D721Med (cell line): ENCODE results near the gene GABRG3.

Source experiments
- DNase-seq: peaks from one replicate; pipeline ENCODE4 v3.0.0; 2011; ENCODE audit warnings: low spot score; ENCODE audit not compliant: insufficient read length
- FAIRE-seq: peaks from 2 replicates; lab custom pipeline; 2011; peaks lifted over from hg19 to GRCh38; lab: Jason Lieb, UNC
- TF ChIP-seq, protein P1 (sequence below): IDR thresholded peaks from 2 replicates; pipeline ENCODE4 v1.5.1; 2012; ENCODE audit warnings: mild to moderate bottlenecking, control low read depth; ENCODE audit not compliant: insufficient read depth; ENCODE audit errors: missing control alignments

The GABRG3 gene

DNA sequence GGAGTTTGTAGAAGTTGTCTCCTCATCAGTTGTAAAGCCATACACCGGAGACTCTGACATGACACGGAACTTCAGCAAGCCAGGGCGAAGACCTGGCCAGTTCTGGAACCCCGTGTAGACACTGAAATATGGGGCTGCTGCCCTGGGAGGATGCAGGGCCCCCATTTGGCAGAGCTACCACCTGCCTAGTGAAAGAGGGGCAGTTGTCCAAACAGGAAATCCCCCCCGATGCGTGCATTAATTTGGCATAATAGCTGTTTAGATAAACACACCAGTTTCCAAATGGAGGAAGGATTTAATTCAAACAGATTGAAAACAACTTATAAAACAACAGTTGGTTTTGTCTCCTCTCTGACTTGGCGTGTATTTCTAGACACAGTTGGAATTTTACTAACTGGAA lies 357.2 kb downstream of the GABRG3 start:
- DNase-seq (no peak), FAIRE-seq (no peak)
- TF ChIP-seq, protein P1, sequence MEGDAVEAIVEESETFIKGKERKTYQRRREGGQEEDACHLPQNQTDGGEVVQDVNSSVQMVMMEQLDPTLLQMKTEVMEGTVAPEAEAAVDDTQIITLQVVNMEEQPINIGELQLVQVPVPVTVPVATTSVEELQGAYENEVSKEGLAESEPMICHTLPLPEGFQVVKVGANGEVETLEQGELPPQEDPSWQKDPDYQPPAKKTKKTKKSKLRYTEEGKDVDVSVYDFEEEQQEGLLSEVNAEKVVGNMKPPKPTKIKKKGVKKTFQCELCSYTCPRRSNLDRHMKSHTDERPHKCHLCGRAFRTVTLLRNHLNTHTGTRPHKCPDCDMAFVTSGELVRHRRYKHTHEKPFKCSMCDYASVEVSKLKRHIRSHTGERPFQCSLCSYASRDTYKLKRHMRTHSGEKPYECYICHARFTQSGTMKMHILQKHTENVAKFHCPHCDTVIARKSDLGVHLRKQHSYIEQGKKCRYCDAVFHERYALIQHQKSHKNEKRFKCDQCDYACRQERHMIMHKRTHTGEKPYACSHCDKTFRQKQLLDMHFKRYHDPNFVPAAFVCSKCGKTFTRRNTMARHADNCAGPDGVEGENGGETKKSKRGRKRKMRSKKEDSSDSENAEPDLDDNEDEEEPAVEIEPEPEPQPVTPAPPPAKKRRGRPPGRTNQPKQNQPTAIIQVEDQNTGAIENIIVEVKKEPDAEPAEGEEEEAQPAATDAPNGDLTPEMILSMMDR: no peak

DNA sequence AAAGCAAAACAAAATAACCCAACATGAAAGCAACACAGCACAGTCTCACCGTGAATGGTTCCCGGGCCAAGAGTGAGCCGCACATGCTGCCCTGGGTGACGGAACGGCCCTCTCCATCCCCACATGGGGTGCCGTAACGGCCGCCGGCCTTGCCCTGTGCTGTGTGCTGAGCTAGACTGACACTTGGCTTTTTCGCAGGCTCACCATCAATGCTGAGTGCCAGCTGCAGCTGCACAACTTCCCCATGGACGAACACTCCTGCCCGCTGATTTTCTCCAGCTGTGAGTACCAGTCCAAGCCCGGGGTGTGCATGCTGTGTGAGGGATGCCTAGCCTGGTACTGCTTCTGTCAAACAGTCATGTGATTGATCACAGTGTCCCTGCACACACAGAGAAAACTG lies 357.6 kb downstream of the GABRG3 start:
- DNase-seq (no peak), FAIRE-seq (no peak)
- TF ChIP-seq, protein P1: no peak

DNA sequence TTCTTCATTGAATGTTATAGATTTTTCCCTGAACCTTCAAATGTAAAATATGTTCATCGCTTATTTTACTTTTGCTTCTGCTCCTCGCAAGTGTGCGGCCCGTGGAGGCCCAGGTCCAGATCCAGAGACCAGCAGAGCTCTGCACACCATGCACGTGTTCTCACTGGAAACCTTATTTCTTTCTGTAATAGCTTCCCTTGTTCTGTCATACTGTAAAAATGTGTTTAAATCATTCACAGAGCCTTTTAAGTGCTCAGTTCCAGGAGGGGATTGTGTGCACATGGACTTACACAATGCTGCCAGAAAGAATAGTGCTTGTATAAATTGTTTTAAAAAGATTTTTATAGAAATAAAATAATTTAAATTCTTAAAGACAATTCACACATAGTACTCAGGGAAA lies 359.3 kb downstream of the GABRG3 start:
- TF ChIP-seq, protein P1: no peak
- no peak for FAIRE-seq
- no peak for DNase-seq

DNA sequence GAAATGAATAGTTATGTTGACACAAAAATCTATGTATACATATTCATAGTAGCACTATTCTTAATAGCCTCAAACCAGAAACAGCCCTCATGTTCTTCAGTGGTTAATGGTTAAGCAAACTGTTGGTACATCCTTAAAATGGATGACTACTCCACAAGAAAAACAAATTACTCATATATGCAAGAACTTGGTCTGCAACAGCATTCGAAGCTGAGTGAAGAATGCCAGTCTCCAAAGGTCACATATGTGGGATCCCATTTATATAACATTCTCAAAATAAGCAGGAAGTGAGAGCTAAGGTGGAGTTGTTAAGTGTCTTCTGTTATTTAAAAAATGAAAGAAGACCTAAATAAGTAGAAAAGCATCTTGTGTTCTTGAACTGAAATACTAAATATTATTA lies 365.7 kb downstream of the GABRG3 start:
- TF ChIP-seq, protein P1: no peak
- no peak for FAIRE-seq
- DNase-seq: no peak

DNA sequence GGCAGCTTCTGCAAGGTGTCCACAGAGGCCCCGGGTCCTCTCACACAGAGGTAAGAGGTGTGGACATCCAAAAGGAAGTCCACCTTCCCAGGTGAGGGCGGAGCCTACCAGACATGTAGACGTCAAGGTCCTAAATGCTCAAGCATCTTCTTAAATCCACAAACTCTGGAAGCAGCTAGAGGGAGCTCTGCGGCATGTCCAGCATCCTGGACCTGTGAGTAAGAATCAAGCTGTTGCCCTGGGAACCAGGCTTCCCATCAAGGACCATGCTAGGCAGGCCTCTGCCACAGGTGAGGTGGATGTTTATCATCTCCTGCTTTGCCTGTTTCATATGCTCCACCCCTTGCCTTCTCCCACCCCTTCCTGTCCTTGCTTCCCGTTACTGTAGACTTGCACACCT lies 368.2 kb downstream of the GABRG3 start:
- TF ChIP-seq, protein P1: no peak
- DNase-seq (no peak), FAIRE-seq (no peak)

DNA sequence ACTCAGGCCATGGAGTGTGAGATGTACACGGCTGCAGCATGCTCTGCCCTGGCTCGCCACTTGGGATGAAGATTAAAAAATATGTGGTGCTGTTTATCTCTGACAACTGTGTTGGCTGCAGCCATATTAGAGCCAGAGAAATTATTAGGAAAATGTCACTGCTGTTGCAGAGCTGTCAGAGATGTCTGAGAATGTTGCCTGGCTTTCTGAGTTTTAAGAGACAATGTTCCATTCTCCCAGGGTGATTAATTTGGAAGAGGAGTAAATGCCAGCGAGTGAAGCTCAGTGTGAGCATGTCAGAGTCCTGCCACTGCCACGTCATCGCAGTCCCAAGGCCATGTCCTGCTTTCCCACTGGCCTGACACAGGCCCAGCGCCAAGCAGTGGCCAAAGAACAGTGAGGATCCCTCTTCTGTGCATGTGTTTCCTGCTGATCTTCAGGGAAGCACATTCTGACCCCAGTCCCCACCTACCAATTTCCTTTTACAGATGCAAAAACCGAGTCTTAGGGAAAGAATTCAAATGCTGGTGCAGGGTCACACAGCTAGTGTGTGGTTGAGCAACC lies 370.9 kb downstream of the GABRG3 start:
- TF ChIP-seq, protein P1: no peak
- no peak for FAIRE-seq

DNA sequence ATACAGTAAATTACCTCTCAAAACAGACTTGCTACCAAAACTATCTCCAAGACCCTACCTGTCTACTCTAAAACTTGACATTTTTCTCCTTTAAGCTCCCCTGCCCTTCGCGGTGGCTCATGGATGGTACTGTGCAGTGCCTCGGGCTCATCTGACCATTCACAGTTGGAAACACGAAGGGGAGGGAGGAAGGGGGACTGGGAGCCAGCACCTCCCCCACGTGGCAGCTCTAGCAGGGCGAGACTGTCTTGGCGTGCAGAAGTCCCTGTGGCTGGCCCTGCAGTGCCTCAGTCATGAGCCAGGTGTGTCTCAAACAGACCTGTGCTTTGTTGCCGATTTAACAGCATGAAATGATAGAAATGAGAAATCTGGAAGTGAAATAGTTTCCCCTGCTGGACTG lies 372.0 kb downstream of the GABRG3 start:
- TF ChIP-seq, protein P1: no peak
- FAIRE-seq (no peak), DNase-seq (no peak)

More for the DNA sequence above, 370.9 kb downstream of the GABRG3 start:
- DNase-seq: no peak
